NB4 (cell line): Measurements from ENCODE around the gene BDKRB1.

Experiments
- CTCF ChIP-seq: IDR thresholded peaks from one replicate; pipeline ENCODE4 v1.5.1; 2012; ENCODE audit warnings: low read depth, low read length
- POLR2A ChIP-seq: IDR thresholded peaks from 2 replicates; pipeline ENCODE4 v1.6.1; 2011; ENCODE audit warnings: mild to moderate bottlenecking; ENCODE audit not compliant: insufficient read length; ENCODE audit errors: extremely low read depth

GRCh38 chr14:96232506-96232905, 23.5 kb upstream of the BDKRB1 start:
- TF ChIP-seq CTCF (no peak), POLR2A (no peak)
